Smooth muscle cell (in vitro differentiated cells): ENCODE measurements around the gene TAAR2. TPM values are rescaled to one million over a fixed set of nuclear protein-coding genes. Genes with fewer than 3 reads are reported as not detected.

ENCODE experiments used
- DNase-seq: peaks from one replicate; lab custom pipeline; 2025; ENCODE audit not compliant: unreplicated experiment; lab: John Stamatoyannopoulos, UW
- H2AFZ ChIP-seq: fragments of 200-600 bp; sonication (generic); 2 replicates; pipeline ENCODE4 v1.6.0; 2016; ENCODE audit warnings: antibody characterized with exemption, low read depth, mild to moderate bottlenecking
- H3F3A ChIP-seq: fragments of 200-600 bp; sonication (generic); 2 replicates; pipeline ENCODE4 v1.6.0; 2017; ENCODE audit warnings: antibody characterized with exemption, low read depth
- H3K27ac ChIP-seq: fragments of 200-600 bp; sonication (generic); 2 replicates; pipeline ENCODE4 v1.5.1; 2016; ENCODE audit warnings: low read depth, mild to moderate bottlenecking
- H3K27me3 ChIP-seq: fragments of 200-600 bp; sonication (generic); 2 replicates; pipeline ENCODE4 v1.6.1; 2016; ENCODE audit warnings: low read depth, mild to moderate bottlenecking
- H3K36me3 ChIP-seq: fragments of 200-600 bp; sonication (generic); 2 replicates; pipeline ENCODE4 v1.5.1; 2016; ENCODE audit warnings: low read depth
- H3K4me1 ChIP-seq: fragments of 200-600 bp; sonication (generic); 2 replicates; pipeline ENCODE4 v1.5.1; 2016; ENCODE audit warnings: low read depth
- H3K4me2 ChIP-seq: fragments of 200-600 bp; sonication (generic); 2 replicates; pipeline ENCODE4 v1.6.0; 2016; ENCODE audit warnings: mild to moderate bottlenecking
- H3K4me3 ChIP-seq: fragments of 200-600 bp; sonication (generic); 2 replicates; pipeline ENCODE4 v1.5.1; 2016; ENCODE audit warnings: mild to moderate bottlenecking
- H3K79me2 ChIP-seq: fragments of 200-600 bp; sonication (generic); 2 replicates; pipeline ENCODE4 v1.6.0; 2016; ENCODE audit warnings: low read depth, mild to moderate bottlenecking
- H3K9ac ChIP-seq: fragments of 200-600 bp; sonication (generic); 2 replicates; pipeline ENCODE4 v1.6.0; 2016; ENCODE audit warnings: low read depth
- H3K9me3 ChIP-seq: fragments of 200-600 bp; sonication (generic); replicated peaks from 2 replicates; pipeline ENCODE4 v1.5.1; 2016; ENCODE audit warnings: low read depth
- H4K20me1 ChIP-seq: fragments of 200-600 bp; sonication (generic); 2 replicates; pipeline ENCODE4 v1.6.0; 2016; ENCODE audit warnings: low read depth
- WGBS: methylation state at CpG from one replicate; pipeline ENCODE4 v1.1.7; 2016; ENCODE audit warnings: low lambda C conversion rate; 5-methylcytosine and 5-hydroxymethylcytosine counted together
- polyA plus RNA-seq: library from polyadenylated mRNA; unstranded; fragments of >200 nt; fragmentation: Nextera tagmentation; extraction: Ambion mirVana; gene quantifications from 2 replicates; pipeline ENCODE4 v1.2.1, GENCODE V29; 2016
- total RNA-seq: library from RNA; depleted of rRNA; stranded (reverse); fragments of >200 nt; gene quantifications from 2 replicates; pipeline ENCODE4 v1.2.3, GENCODE V29; 2014
- TF ChIP-seq, protein P1 (sequence below): fragments of 200-600 bp; sonication (generic); IDR thresholded peaks from 2 replicates; pipeline ENCODE4 v1.5.1; 2017; ENCODE audit warnings: borderline replicate concordance, mild to moderate bottlenecking, antibody characterized with exemption; ENCODE audit not compliant: insufficient read depth, poor library complexity, severe bottlenecking

Gene TAAR2
- total and polyA plus RNA-seq, 2 experiments from 2014 or later: not detected

DNA sequence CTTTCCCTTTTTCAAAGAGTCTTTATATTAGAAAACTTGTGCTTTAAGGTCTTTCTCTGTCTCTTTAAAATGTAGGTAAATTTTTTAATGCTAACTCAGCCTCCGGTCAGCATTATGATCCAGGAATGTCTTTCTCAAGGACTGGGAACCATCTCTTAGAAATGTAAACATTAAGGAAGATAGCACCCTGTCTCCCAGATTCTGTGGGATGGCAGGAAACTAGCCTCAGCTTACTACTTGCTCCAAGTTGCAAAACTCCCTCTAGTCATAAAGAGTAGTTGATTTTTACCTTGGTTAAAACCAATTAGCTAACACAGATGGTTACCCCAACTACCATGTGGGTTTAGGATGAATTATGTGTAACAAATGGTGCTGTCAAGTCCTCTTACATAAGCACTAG is 39.6 kb upstream of the TAAR2 start:
- TF ChIP-seq, protein P1, sequence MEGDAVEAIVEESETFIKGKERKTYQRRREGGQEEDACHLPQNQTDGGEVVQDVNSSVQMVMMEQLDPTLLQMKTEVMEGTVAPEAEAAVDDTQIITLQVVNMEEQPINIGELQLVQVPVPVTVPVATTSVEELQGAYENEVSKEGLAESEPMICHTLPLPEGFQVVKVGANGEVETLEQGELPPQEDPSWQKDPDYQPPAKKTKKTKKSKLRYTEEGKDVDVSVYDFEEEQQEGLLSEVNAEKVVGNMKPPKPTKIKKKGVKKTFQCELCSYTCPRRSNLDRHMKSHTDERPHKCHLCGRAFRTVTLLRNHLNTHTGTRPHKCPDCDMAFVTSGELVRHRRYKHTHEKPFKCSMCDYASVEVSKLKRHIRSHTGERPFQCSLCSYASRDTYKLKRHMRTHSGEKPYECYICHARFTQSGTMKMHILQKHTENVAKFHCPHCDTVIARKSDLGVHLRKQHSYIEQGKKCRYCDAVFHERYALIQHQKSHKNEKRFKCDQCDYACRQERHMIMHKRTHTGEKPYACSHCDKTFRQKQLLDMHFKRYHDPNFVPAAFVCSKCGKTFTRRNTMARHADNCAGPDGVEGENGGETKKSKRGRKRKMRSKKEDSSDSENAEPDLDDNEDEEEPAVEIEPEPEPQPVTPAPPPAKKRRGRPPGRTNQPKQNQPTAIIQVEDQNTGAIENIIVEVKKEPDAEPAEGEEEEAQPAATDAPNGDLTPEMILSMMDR: no peak
- H3K36me3 ChIP-seq: no peaks in the 10 kb centered on the region
- H3F3A ChIP-seq: no peaks in the 10 kb centered on the region
- no peaks in the 10 kb centered on the region for H4K20me1 ChIP-seq
- 64% methylated on average over 1 of the region's 1 CpG for WGBS
- no peak overlapping the region for H3K9ac ChIP-seq
- DNase-seq: no peak
- no peaks in the 10 kb centered on the region for H3K4me1 ChIP-seq
- H3K27ac ChIP-seq: no peak overlapping the region
- no peak overlapping the region for H3K4me3 ChIP-seq
- no peaks in the 10 kb centered on the region for H3K27me3 ChIP-seq
- no peaks in the 10 kb centered on the region for H3K79me2 ChIP-seq
- H3K9me3 ChIP-seq: no peaks in the 10 kb centered on the region
- no peak overlapping the region for H3K4me2 ChIP-seq
- no peak overlapping the region for H2AFZ ChIP-seq

DNA sequence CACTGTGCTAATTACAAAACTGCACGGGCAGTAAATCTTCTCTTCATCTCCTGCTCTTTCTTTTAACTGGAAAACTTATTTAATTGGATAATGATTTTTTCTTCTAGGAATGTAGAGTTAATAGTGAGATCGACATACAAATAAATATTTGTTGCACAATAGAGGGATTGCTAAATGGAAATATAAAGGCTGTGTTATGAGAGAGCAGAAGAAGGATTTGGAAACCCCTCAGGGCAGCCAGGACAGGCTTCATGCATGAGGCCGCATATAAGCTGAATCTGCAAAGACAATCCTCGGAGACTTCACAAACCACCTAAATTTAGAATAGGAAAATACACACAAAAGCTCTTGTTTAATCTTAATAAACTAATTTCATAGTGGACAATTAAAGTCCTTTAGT is 37.8 kb upstream of the TAAR2 start:
- Histone ChIP-seq H3F3A (no peaks in the 10 kb centered on the region), H4K20me1 (no peaks in the 10 kb centered on the region), H3K4me3 (no peak overlapping the region), H3K9me3 (no peaks in the 10 kb centered on the region), H3K4me1 (no peaks in the 10 kb centered on the region), H3K79me2 (no peaks in the 10 kb centered on the region), H3K4me2 (no peak overlapping the region), H3K27me3 (no peaks in the 10 kb centered on the region), H2AFZ (no peak overlapping the region), H3K27ac (no peak overlapping the region), H3K36me3 (no peaks in the 10 kb centered on the region), H3K9ac (no peak overlapping the region)
- WGBS: 93% methylated on average over 4 of the region's 4 CpGs
- DNase-seq: no peak
- TF ChIP-seq, protein P1: no peak

DNA sequence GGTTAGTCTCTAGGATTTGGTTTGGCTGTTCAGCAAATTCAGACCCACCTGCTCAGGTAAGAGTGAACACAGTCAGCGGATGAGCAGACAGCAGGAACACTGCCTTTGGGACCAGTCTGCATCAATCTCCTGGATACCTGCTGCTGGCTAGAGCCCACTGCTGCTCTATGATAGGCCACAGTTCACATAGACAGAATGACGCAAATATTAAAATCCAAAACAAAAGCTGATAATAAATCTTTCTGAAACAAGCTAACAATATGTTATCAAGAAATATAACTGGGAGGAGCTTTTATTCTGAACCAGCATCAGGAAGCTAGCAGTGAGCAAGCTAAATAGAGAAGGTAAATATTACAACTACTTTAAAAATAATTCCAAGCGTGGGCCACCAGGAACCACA is 35.0 kb upstream of the TAAR2 start, which contains the start of gene TAAR1:
TAAR1 (minus strand) TSS at position 101 of the 400 bp plus-strand sequence. CDS start 13,179 bp downstream, outside the sequence.
- no peaks in the 10 kb centered on the region for H3K4me1 ChIP-seq
- H3K9me3 ChIP-seq: no peaks in the 10 kb centered on the region
- no peak for DNase-seq
- no peaks in the 10 kb centered on the region for H3K79me2 ChIP-seq
- TF ChIP-seq, protein P1: no peak
- no peak within 1 kb of the TSS for H3K27ac ChIP-seq
- H3K36me3 ChIP-seq: no peaks in the 10 kb centered on the region
- H3F3A ChIP-seq: no peaks in the 10 kb centered on the region
- WGBS: 95% methylated on average over 3 of the region's 3 CpGs
- H2AFZ ChIP-seq: no peak within 1 kb of the TSS
- no peaks in the 10 kb centered on the region for H4K20me1 ChIP-seq
- H3K4me3 ChIP-seq: no peak within 1 kb of the TSS
- no peaks in the 10 kb centered on the region for H3K27me3 ChIP-seq
- no peak within 1 kb of the TSS for H3K9ac ChIP-seq
- no peak within 1 kb of the TSS for H3K4me2 ChIP-seq

DNA sequence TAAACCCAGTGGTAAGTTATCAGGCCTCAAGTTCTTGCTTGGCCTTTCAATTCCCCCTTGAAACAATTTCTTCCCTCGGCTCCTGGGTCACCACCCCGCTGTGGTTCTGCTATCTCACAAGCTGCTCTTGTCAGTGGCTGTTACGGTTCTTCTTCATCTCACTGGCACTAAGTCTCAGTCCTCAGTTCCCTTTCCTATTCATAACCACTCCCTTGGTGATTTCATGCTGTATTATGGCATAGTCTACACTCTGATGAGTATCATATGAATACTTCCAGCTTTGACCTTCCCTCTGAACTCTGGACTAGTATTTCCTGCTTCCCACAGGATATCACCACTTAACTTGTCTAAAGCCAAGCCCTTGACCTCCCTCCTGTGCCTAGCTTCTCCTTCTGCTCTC is 27.0 kb upstream of the TAAR2 start:
- TF ChIP-seq, protein P1: no peak
- Histone ChIP-seq H3K27ac (no peak overlapping the region), H3K4me3 (no peak overlapping the region), H3F3A (no peaks in the 10 kb centered on the region), H4K20me1 (no peaks in the 10 kb centered on the region), H3K36me3 (no peaks in the 10 kb centered on the region), H3K27me3 (no peaks in the 10 kb centered on the region), H3K4me2 (no peak overlapping the region), H2AFZ (no peak overlapping the region), H3K4me1 (peaks cover 3% of the 10 kb centered on the region), H3K9ac (no peak overlapping the region), H3K9me3 (no peaks in the 10 kb centered on the region), H3K79me2 (no peaks in the 10 kb centered on the region)
- 87% methylated on average over 3 of the region's 3 CpGs for WGBS
- no peak for DNase-seq
